Measurements from ENCODE around the gene PSMA2. TPM values are rescaled to one million over a fixed set of nuclear protein-coding genes. Genes with fewer than 3 reads are reported as not detected.

The PSMA2 gene
- total RNA-seq, 4 donors from 2014 or later: 5.8 to 61.2 (median 28.6) TPM

GRCh38 chr7:42947521-42947920 is 15.5 kb upstream of the PSMA2 start:
- intact Hi-C loops (cut with DNase I; ENCODE audit: low total_unique reads) (no loop called here), in situ Hi-C loops (cut with MboI; ENCODE audit: low pct_ligation_motif_present in 1 of 4, low pct_unique_long_range_greater_than_20kb in 1 of 4, low sequenced_read_pairs in 3 of 4) (loop anchor here in 3 of 4 donors (25.0 kb wide), 3 partner anchors 765 to 915 kb away; partner anchors contain the start of gene MRPS24 (in 1 of the 3))
- H3K4me3 ChIP-seq: no peak overlapping the region
- TF ChIP-seq, protein P1, sequence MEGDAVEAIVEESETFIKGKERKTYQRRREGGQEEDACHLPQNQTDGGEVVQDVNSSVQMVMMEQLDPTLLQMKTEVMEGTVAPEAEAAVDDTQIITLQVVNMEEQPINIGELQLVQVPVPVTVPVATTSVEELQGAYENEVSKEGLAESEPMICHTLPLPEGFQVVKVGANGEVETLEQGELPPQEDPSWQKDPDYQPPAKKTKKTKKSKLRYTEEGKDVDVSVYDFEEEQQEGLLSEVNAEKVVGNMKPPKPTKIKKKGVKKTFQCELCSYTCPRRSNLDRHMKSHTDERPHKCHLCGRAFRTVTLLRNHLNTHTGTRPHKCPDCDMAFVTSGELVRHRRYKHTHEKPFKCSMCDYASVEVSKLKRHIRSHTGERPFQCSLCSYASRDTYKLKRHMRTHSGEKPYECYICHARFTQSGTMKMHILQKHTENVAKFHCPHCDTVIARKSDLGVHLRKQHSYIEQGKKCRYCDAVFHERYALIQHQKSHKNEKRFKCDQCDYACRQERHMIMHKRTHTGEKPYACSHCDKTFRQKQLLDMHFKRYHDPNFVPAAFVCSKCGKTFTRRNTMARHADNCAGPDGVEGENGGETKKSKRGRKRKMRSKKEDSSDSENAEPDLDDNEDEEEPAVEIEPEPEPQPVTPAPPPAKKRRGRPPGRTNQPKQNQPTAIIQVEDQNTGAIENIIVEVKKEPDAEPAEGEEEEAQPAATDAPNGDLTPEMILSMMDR (IDR thresholded peaks at IDR 0.05): no peak
- TF ChIP-seq EP300 (IDR thresholded peaks at IDR 0.05; ENCODE audit: low read depth) (no peak), POLR2AphosphoS5 (IDR thresholded peaks at IDR 0.05) (no peak), POLR2A (IDR thresholded peaks at IDR 0.05) (no peak)
- 58 to 71% methylated on average over 1 to 2 of the region's 2 CpGs for WGBS, 2 donors (ENCODE audit: low coverage in 1 of 2)
- H3K27ac ChIP-seq: no peak overlapping the region
- H3K9me3 ChIP-seq: no peaks in the 10 kb centered on the region
- no peaks in the 10 kb centered on the region for H3K4me1 ChIP-seq
- no peaks in the 10 kb centered on the region for H3K27me3 ChIP-seq
- no peaks in the 10 kb centered on the region for H3K36me3 ChIP-seq
- DNase-seq: no peak

DNA sequence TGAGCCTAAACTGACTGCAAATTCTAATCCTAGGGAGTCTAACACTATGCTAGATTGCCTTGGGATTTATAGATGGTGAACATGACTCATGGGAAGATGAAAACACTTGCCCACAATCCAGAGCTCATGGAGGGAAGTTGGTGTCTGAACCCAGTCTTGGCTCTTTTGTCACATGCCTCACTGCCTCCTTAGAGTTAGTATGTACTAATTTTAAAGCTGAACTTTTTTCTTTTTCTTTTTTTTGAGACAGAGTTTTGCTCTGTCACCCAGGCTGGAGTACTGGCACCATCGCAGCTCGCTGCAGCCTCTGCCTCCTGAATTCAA is 14.6 kb upstream of the PSMA2 start:
- no peaks in the 10 kb centered on the region for H3K4me1 ChIP-seq
- 100% methylated on average over 1 to 2 of the region's 2 CpGs for WGBS, 2 donors (ENCODE audit: low coverage in 1 of 2)
- intact Hi-C loops (cut with DNase I; ENCODE audit: low total_unique reads) (no loop called here), in situ Hi-C loops (cut with MboI; ENCODE audit: low pct_ligation_motif_present in 1 of 4, low pct_unique_long_range_greater_than_20kb in 1 of 4, low sequenced_read_pairs in 3 of 4) (loop anchor here in 3 of 4 donors (25.0 kb wide), 3 partner anchors 766 to 916 kb away; partner anchors contain the start of gene MRPS24 (in 1 of the 3))
- H3K4me3 ChIP-seq: no peak overlapping the region
- no peak for DNase-seq
- H3K27ac ChIP-seq: no peak overlapping the region
- no peaks in the 10 kb centered on the region for H3K27me3 ChIP-seq
- H3K9me3 ChIP-seq: no peaks in the 10 kb centered on the region
- no peaks in the 10 kb centered on the region for H3K36me3 ChIP-seq
- TF ChIP-seq EP300 (IDR thresholded peaks at IDR 0.05; ENCODE audit: low read depth) (no peak), POLR2AphosphoS5 (IDR thresholded peaks at IDR 0.05) (no peak), POLR2A (IDR thresholded peaks at IDR 0.05) (no peak)
- TF ChIP-seq, protein P1 (IDR thresholded peaks at IDR 0.05): no peak

- in situ Hi-C loops (cut with MboI; ENCODE audit: low pct_ligation_motif_present in 1 of 4, low pct_unique_long_range_greater_than_20kb in 1 of 4, low sequenced_read_pairs in 3 of 4): loop anchor here in 3 of 4 donors (25.0 kb wide), 3 partner anchors 766 to 916 kb away; partner anchors contain the start of gene MRPS24 (in 1 of the 3)
- WGBS, 2 donors (ENCODE audit: low coverage in 1 of 2): 33 to 35% methylated on average over 3 to 4 of the region's 4 CpGs
Measured at GRCh38 chr7:42945821-42946626, 14.1 kb upstream of the PSMA2 start.

More at GRCh38 chr7:42945821-42946626, 14.1 kb upstream of the PSMA2 start:
- intact Hi-C loops (cut with DNase I; ENCODE audit: low total_unique reads): no loop called here
- H3K27ac ChIP-seq: no peak overlapping the region
- DNase-seq: no peak
- H3K27me3 ChIP-seq: no peaks in the 10 kb centered on the region
- no peak overlapping the region for H3K4me3 ChIP-seq
- no peak for TF ChIP-seq EP300 (IDR thresholded peaks at IDR 0.05; ENCODE audit: low read depth)
- no peak for TF ChIP-seq POLR2AphosphoS5 (IDR thresholded peaks at IDR 0.05)
- TF ChIP-seq, protein P1 (IDR thresholded peaks at IDR 0.05): no peak
- TF ChIP-seq POLR2A (IDR thresholded peaks at IDR 0.05): no peak
- H3K9me3 ChIP-seq: no peaks in the 10 kb centered on the region
- no peaks in the 10 kb centered on the region for H3K4me1 ChIP-seq
- H3K36me3 ChIP-seq: no peaks in the 10 kb centered on the region
